GM06990 (cell line): ENCODE results near the gene GNG11.

Source experiments
- DNase-seq: peaks from one replicate; pipeline ENCODE4 v3.0.0-alpha.2; 2011; ENCODE audit not compliant: insufficient read length; ENCODE audit errors: extremely low read depth
- H3K27me3 ChIP-seq: replicated peaks from 2 replicates; pipeline ENCODE4 v1.6.0; 2011; ENCODE audit warnings: low read length; ENCODE audit not compliant: control insufficient read depth, insufficient read depth
- H3K36me3 ChIP-seq: 2 replicates; pipeline ENCODE4 v1.5.1; 2011; ENCODE audit warnings: low read length; ENCODE audit not compliant: control insufficient read depth, insufficient read depth
- H3K4me3 ChIP-seq: replicated peaks from 2 replicates; pipeline ENCODE4 v1.5.1; 2011; ENCODE audit warnings: low read depth, mild to moderate bottlenecking, control low read depth, low read length
- TF ChIP-seq, protein P1 (sequence below): IDR thresholded peaks from 2 replicates; pipeline ENCODE4 v1.5.1; 2011; ENCODE audit warnings: low read length, control low read depth, mild to moderate bottlenecking, inconsistent platforms; ENCODE audit not compliant: insufficient read depth, poor library complexity, severe bottlenecking

Gene GNG11

DNA sequence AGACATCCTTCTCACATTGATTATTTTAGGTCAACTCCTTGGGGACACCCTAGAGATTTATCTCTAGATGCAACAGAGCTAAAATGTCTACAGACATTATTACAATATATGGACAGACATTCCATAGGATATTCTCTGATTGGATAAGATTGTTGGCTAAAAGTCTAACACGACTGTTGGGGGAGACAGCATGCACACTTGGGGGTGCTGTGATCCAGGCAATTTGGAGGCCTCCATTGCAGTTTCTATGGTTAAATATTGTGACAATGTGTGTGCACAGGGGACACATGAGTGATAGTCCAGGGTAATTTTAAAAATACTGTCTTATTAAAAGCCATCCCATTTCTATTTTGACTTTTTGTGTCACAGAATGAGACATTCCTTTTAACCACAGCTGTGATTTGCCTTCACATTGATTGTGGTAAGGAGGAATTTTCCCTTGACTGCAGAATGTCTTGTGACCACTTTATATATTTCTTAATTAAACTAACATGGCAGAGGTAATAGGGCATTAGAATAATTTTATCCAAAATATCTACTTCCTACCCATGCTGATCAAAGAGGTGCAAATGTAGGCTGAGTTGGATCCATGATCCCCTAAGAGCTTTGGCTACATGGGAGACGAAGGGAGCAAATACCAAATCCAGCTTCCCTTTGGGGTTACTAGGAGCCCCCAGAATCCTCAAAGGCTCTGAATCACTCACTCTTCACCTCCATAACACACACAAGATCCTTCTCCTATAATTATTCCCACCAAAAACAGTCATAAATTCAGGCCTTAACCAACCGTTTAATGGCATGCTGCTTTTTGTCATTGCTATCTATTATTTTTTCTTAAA lies 38.2 kb upstream of the GNG11 start:
- TF ChIP-seq, protein P1, sequence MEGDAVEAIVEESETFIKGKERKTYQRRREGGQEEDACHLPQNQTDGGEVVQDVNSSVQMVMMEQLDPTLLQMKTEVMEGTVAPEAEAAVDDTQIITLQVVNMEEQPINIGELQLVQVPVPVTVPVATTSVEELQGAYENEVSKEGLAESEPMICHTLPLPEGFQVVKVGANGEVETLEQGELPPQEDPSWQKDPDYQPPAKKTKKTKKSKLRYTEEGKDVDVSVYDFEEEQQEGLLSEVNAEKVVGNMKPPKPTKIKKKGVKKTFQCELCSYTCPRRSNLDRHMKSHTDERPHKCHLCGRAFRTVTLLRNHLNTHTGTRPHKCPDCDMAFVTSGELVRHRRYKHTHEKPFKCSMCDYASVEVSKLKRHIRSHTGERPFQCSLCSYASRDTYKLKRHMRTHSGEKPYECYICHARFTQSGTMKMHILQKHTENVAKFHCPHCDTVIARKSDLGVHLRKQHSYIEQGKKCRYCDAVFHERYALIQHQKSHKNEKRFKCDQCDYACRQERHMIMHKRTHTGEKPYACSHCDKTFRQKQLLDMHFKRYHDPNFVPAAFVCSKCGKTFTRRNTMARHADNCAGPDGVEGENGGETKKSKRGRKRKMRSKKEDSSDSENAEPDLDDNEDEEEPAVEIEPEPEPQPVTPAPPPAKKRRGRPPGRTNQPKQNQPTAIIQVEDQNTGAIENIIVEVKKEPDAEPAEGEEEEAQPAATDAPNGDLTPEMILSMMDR: peak; percentile 2
- no peak for DNase-seq
- H3K27me3 ChIP-seq: no peaks in the 10 kb centered on the region
- H3K36me3 ChIP-seq: no peaks in the 10 kb centered on the region
- no peak overlapping the region for H3K4me3 ChIP-seq

DNA sequence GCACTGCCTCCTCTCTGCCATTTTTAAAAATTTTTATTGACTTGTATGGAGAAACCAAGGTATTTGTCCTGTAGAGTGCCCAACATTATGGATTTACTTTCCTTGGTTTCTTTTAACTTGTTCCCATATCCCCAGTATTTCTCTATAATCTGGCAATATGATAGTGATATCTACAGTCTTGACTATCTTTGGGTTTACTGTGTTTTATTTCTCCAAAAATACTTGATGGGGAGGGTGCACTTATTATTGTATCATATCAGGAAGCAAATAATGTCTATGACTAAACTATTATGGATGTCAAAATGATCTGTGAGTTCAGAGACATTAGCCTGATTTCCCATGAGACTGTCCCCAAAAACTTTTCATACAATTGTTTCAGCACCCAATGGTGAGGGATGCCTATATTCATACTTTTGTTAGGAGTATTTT lies 37.6 kb upstream of the GNG11 start:
- H3K27me3 ChIP-seq: no peaks in the 10 kb centered on the region
- H3K4me3 ChIP-seq: no peak overlapping the region
- no peaks in the 10 kb centered on the region for H3K36me3 ChIP-seq
- DNase-seq: no peak
- TF ChIP-seq, protein P1: no peak

DNA sequence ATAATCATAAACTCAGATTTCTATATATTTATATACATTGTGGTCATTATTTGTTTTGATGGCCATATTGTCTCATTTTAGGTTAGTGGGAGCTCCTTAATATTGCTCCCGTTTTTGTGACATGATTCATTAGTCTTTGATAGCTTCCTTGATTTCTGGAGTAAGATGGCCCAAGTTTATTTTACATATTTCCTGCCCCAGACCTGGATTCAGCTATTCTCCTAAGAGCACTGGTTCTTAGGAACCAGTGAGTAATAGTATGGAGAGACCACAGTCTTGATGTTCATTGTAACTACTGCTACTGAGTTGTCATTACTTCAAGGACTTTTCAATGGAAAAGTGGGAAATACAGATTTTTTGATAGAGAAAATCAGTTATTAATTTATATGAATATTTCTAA lies 37.0 kb upstream of the GNG11 start:
- TF ChIP-seq, protein P1: no peak

DNA sequence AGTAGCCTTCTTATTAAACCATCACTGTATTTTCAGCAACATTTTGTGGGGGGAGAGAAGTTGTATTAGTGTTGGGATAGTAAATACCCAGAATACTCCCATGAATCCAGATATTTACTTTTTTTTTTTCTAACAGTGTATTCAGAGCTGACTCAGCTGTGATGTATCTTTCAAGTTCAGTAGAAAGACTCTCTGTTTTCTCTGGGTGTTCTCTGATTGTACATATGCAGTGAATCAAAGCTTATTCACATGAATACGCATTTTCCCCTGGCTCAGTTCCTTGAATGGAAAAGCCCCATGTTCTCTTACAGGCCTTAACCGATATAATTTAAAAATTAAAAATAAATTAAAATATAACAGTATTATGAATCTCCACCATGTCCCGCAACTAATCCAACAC lies 32.3 kb upstream of the GNG11 start:
- TF ChIP-seq, protein P1: no peak
- Histone ChIP-seq H3K36me3 (no peaks in the 10 kb centered on the region), H3K4me3 (no peak overlapping the region), H3K27me3 (no peaks in the 10 kb centered on the region)
- no peak for DNase-seq

More for the DNA sequence above, 37.0 kb upstream of the GNG11 start:
- no peak for DNase-seq
- no peaks in the 10 kb centered on the region for H3K27me3 ChIP-seq
- H3K36me3 ChIP-seq: no peaks in the 10 kb centered on the region
- H3K4me3 ChIP-seq: no peak overlapping the region

DNA sequence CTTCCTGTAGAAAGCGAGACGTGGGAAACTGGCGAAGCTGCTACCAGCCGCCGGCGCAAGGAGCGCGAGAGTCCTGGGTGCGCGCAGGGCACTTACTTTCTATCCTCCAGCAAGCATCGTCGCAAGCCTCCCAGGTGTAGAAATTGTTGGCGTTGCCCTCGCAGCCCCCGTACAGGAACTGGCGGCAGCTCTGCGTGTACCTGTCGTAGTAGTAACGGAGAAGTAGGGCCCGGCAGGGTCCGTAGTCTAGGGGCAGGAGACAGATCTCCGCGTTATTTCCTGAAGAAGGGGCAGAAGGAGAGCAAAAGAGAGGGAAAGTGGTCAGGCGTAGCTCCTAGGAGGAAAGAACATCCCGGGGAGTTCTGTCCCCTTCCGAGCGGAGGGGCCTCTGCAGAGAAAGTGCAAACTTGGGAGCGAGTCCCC lies 31.5 kb upstream of the GNG11 start:
- peak overlapping the region; percentile 58 for H3K4me3 ChIP-seq
- no peaks in the 10 kb centered on the region for H3K27me3 ChIP-seq
- peak; percentile 19 for DNase-seq
- no peaks in the 10 kb centered on the region for H3K36me3 ChIP-seq
- TF ChIP-seq, protein P1: peak; percentile 5
